H1 (cell line): Measurements from ENCODE around the gene SLIT3. TPM values are rescaled to one million over a fixed set of nuclear protein-coding genes. Genes with fewer than 3 reads are reported as not detected.

Experiments
- CTCF ChIA-PET: fragments of 300-600 bp; sonication (Branson Sonifier 250); formaldehyde crosslinking; loops from one replicate; lab custom pipeline; 2021; ENCODE audit not compliant: partially characterized antibody; lab: Charles Lee
- POLR2A ChIA-PET: fragments of 300-600 bp; sonication (Branson Sonifier 250); formaldehyde crosslinking; loops from one replicate; lab custom pipeline; 2021; ENCODE audit warnings: inconsistent platforms; ENCODE audit not compliant: partially characterized antibody; lab: Charles Lee
- DNase-seq, 2 experiments: peaks; one replicate each; pipeline versions ENCODE4 v3.0.0 to v3.0.0-alpha.2; 2010 to 2022; ENCODE audit warnings: low spot score in 2 of 2, low read depth in 1 of 2, mixed read lengths in 1 of 2
- FAIRE-seq: peaks from 2 replicates; lab custom pipeline; 2011; peaks lifted over from hg19 to GRCh38; lab: Jason Lieb, UNC
- H2AFZ ChIP-seq: 2 replicates; pipeline ENCODE4 v1.8.1; 2012; ENCODE audit warnings: low read length, inconsistent platforms
- H2AK5ac ChIP-seq: 2 replicates; pipeline ENCODE4 v1.6.1; 2013; ENCODE audit warnings: low read depth, low read length
- H2BK120ac ChIP-seq: replicated peaks from 2 replicates; pipeline ENCODE3; 2013; ENCODE audit warnings: low read depth, low read length, inconsistent platforms
- H2BK12ac ChIP-seq: 2 replicates; pipeline ENCODE4 v1.6.1; 2013; ENCODE audit warnings: low read depth, low read length
- H2BK15ac ChIP-seq: 2 replicates; pipeline ENCODE4 v1.6.1; 2013; ENCODE audit warnings: low read length
- H2BK20ac ChIP-seq: 2 replicates; pipeline ENCODE4 v1.6.1; 2013; ENCODE audit warnings: low read length
- H2BK5ac ChIP-seq: 2 replicates; pipeline ENCODE4 v1.6.1; 2013; ENCODE audit warnings: low read depth, low read length
- H3K14ac ChIP-seq: 2 replicates; pipeline ENCODE4 v1.6.1; 2013; ENCODE audit warnings: inconsistent platforms; ENCODE audit not compliant: insufficient read length
- H3K18ac ChIP-seq: 2 replicates; pipeline ENCODE4 v1.6.1; 2013; ENCODE audit warnings: low read length; ENCODE audit errors: extremely low read depth
- H3K23ac ChIP-seq: 2 replicates; pipeline ENCODE4 v1.6.1; 2013; ENCODE audit warnings: inconsistent platforms; ENCODE audit not compliant: insufficient read length
- H3K23me2 ChIP-seq: 2 replicates; pipeline ENCODE4 v1.6.1; 2013; ENCODE audit warnings: low read depth, low read length
- H3K27ac ChIP-seq: 2 replicates; pipeline ENCODE4 v1.6.1; 2011; ENCODE audit warnings: low read depth, low read length, inconsistent platforms
- H3K27me3 ChIP-seq, 4 experiments: replicated peaks in 1 of 4; 1 replicate in 1 of 4; 2 replicates in 3 of 4; pipeline versions ENCODE4 v1.6.1 to v1.8.1; 2011 to 2013; ENCODE audit warnings: low read length in 3 of 4, mild to moderate bottlenecking in 3 of 4, inconsistent platforms in 2 of 4, mixed read lengths in 2 of 4, moderate library complexity in 1 of 4; ENCODE audit not compliant: control insufficient read depth in 3 of 4, insufficient read depth in 3 of 4; ENCODE audit errors: extremely low read depth in 1 of 4
- H3K36me3 ChIP-seq, 4 experiments: 2 replicates each; pipeline versions ENCODE4 v1.6.1 to v1.8.1; 2011 to 2013; ENCODE audit warnings: mild to moderate bottlenecking in 4 of 4, low read length in 3 of 4, moderate library complexity in 2 of 4, control low read depth in 1 of 4, inconsistent platforms in 1 of 4; ENCODE audit not compliant: insufficient read depth in 4 of 4, control insufficient read depth in 2 of 4
- H3K4ac ChIP-seq: replicated peaks from 2 replicates; pipeline ENCODE3; 2013; ENCODE audit warnings: low read length, low read depth, mixed read lengths, inconsistent platforms; ENCODE audit not compliant: insufficient read length
- H3K4me1 ChIP-seq, 4 experiments: replicated peaks in 1 of 4; 1 replicate in 1 of 4; 2 replicates in 3 of 4; pipeline versions ENCODE4 v1.6.1 to v1.8.1; 2011 to 2013; ENCODE audit warnings: low read length in 3 of 4, inconsistent platforms in 2 of 4, mixed read lengths in 1 of 4; ENCODE audit not compliant: insufficient read depth in 4 of 4, control insufficient read depth in 3 of 4
- H3K4me2 ChIP-seq, 2 experiments: 2 replicates each; pipeline versions ENCODE4 v1.6.1 to v1.8.1; 2011 to 2013; ENCODE audit warnings: low read depth in 2 of 2, low read length in 2 of 2, control low read depth in 1 of 2, inconsistent platforms in 1 of 2, mild to moderate bottlenecking in 1 of 2; ENCODE audit not compliant: insufficient read depth in 1 of 2
- H3K4me3 ChIP-seq, 4 experiments: fragments of 200-600, 300-600 bp in 1 of 4; sonication (generic), shearing (Covaris generic), sonication (Bioruptor Twin) in 1 of 4; 2 replicates each; pipeline versions ENCODE4 v1.5.1 to v1.8.1; 2011 to 2016; ENCODE audit warnings: low read length in 4 of 4, low read depth in 3 of 4, control low read depth in 2 of 4, inconsistent platforms in 2 of 4, mild to moderate bottlenecking in 2 of 4, mixed read lengths in 1 of 4, moderate library complexity in 1 of 4; ENCODE audit not compliant: insufficient read depth in 2 of 4; ENCODE audit errors: extremely low read depth in 1 of 4
- H3K56ac ChIP-seq: replicated peaks from 2 replicates; pipeline ENCODE3; 2013; ENCODE audit warnings: low read depth, mild to moderate bottlenecking, mixed read lengths, low read length, inconsistent platforms; ENCODE audit not compliant: insufficient read length
- H3K79me1 ChIP-seq: 2 replicates; pipeline ENCODE4 v1.6.1; 2013; ENCODE audit warnings: low read depth, low read length, control low read depth
- H3K79me2 ChIP-seq, 2 experiments: 2 replicates each; pipeline versions ENCODE4 v1.6.1 to v1.8.1; 2012 to 2013; ENCODE audit warnings: low read length in 2 of 2, mild to moderate bottlenecking in 2 of 2, inconsistent platforms in 1 of 2; ENCODE audit not compliant: insufficient read depth in 2 of 2, control insufficient read depth in 1 of 2
- H3K9ac ChIP-seq, 4 experiments: replicated peaks in 1 of 4; 1 replicate in 1 of 4; 2 replicates in 3 of 4; pipeline versions ENCODE4 v1.6.1 to v1.8.1; 2011 to 2013; ENCODE audit warnings: low read depth in 3 of 4, low read length in 3 of 4, control low read depth in 2 of 4, mild to moderate bottlenecking in 2 of 4, moderate library complexity in 2 of 4, inconsistent platforms in 1 of 4; ENCODE audit errors: extremely low read depth in 1 of 4
- H3K9me3 ChIP-seq, 2 experiments: 2 replicates each; pipeline versions ENCODE4 v1.6.1 to v1.8.1; 2012 to 2013; ENCODE audit warnings: mild to moderate bottlenecking in 2 of 2, moderate library complexity in 2 of 2, control low read depth in 1 of 2, inconsistent platforms in 1 of 2, low read depth in 1 of 2, low read length in 1 of 2, mixed read lengths in 1 of 2; ENCODE audit not compliant: insufficient read depth in 2 of 2
- H4K20me1 ChIP-seq, 2 experiments: replicated peaks in 1 of 2; 2 replicates each; pipeline versions ENCODE3 to v1.8.1; 2011 to 2013; ENCODE audit warnings: inconsistent platforms in 2 of 2, low read length in 2 of 2, mild to moderate bottlenecking in 1 of 2; ENCODE audit not compliant: insufficient read depth in 2 of 2, control insufficient read depth in 1 of 2
- H4K5ac ChIP-seq: 2 replicates; pipeline ENCODE4 v1.6.1; 2013; ENCODE audit warnings: low read length, low read depth, mixed read lengths, inconsistent platforms; ENCODE audit not compliant: insufficient read length
- H4K8ac ChIP-seq: 2 replicates; pipeline ENCODE4 v1.8.0; 2013; ENCODE audit warnings: mild to moderate bottlenecking, moderate library complexity, low read length, inconsistent platforms; ENCODE audit not compliant: insufficient read depth; ENCODE audit errors: extremely low read depth
- H4K91ac ChIP-seq: replicated peaks from 2 replicates; pipeline ENCODE3; 2013; ENCODE audit warnings: low read length, mixed read lengths, inconsistent platforms; ENCODE audit not compliant: insufficient read length
- SP2 ChIP-seq: IDR thresholded peaks from 2 replicates; pipeline ENCODE4 v1.6.1; 2012; ENCODE audit warnings: mild to moderate bottlenecking, low read length, inconsistent platforms
- WGBS, 2 experiments: shearing (Covaris generic) in 1 of 2; methylation state at CpG; one replicate each; pipeline versions ENCODE4 v1.1.6 to v1.1.7; 2013 to 2015; ENCODE audit warnings: low lambda C conversion rate in 2 of 2, mixed read lengths in 2 of 2, inconsistent platforms in 1 of 2, low coverage in 1 of 2, missing lambda C conversion rate in 1 of 2; ENCODE audit not compliant: insufficient replicate concordance in 2 of 2, insufficient coverage in 1 of 2, insufficient read length in 1 of 2; ENCODE audit errors: extremely low coverage in 1 of 2, missing lambda C conversion rate in 1 of 2; 5-methylcytosine and 5-hydroxymethylcytosine counted together
- polyA plus RNA-seq, 7 experiments: library from polyadenylated mRNA; depleted of rRNA in 3 of 7; stranded (reverse) in 5 of 7; unstranded in 2 of 7; fragments of >200 nt in 5 of 7; fragments of 200-250 nt in 2 of 7; gene quantifications; 1 replicate in 5 of 7; 2 replicates in 1 of 7; 4 replicates in 1 of 7; pipeline versions ENCODE4 v1.2.1 to v1.2.3, GENCODE V29; 2011 to 2013; ENCODE audit warnings: missing spikeins in 2 of 7, mixed read lengths in 2 of 7
- total RNA-seq: library from RNA; stranded (reverse); fragmentation: NEBNext Ultra II Directional; extraction: Animal tissue kit (Norgen Biotek cat#: 25700); gene quantifications from 2 replicates; pipeline ENCODE4 v1.2.1, GENCODE V29; 2021

SLIT3 gene
- total and polyA plus RNA-seq, 2 of the 8 experiments (the other 6 are each of a cell fraction or from before 2014, with no cell fraction given), result 1.1 to 1.2 TPM

DNA sequence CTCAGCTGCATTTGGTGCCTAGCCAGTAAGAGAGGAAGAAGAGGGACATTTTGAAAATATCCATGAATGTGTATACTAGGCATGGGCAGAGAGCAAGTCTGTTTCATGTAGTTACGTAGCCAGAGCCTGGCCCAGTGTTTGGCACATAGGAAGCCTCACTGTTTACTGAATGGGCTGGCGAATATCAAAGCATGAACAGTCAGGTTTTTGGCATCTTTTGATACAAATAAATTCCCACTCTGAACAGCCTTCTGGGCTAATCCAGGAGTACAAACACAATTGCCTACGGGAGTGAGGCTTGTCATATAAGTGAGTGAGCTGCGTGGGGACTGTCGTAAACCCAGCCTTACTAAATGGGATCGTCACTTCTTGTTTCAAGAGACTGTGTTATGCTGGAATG, 468.6 kb downstream of the SLIT3 start:
- DNase-seq, result no peak
- no peak for FAIRE-seq
- Histone ChIP-seq H2BK5ac (no peak overlapping the region), H3K56ac (no peak overlapping the region), H3K23ac (no peak overlapping the region), H4K20me1 (peaks cover 1 to 2% of the 10 kb centered on the region in 2 experiments), H2AFZ (no peak overlapping the region), H3K18ac (no peak overlapping the region), H3K27ac (no peak overlapping the region), H2AK5ac (no peak overlapping the region), H4K5ac (no peak overlapping the region), H3K4ac (no peak overlapping the region), H3K9me3 (no peaks in the 10 kb centered on the region), H2BK15ac (no peak overlapping the region), H4K91ac (no peak overlapping the region), H3K79me2 (no peaks in the 10 kb centered on the region), H3K27me3 (peaks cover 20 to 65% (median 55%) of the 10 kb centered on the region in 4 experiments), H4K8ac (no peak overlapping the region), H3K9ac (no peak overlapping the region), H3K4me1 (peaks cover 3 to 24% (median 13%) of the 10 kb centered on the region in 4 experiments; a peak in 4 of 7 replicates), H2BK20ac (no peak overlapping the region), H2BK120ac (no peak overlapping the region), H3K4me3 (no peak overlapping the region), H3K79me1 (no peaks in the 10 kb centered on the region), H3K36me3 (no peaks in the 10 kb centered on the region), H3K23me2 (no peaks in the 10 kb centered on the region), H3K14ac (no peak overlapping the region), H3K4me2 (no peak overlapping the region), H2BK12ac (no peak overlapping the region)
- WGBS, 2 experiments, result 87% methylated on average over 6 of the region's 6 CpGs; no CpG with 5 or more reads in 1 of the 2 experiments
- TF ChIP-seq SP2, result no peak
- POLR2A ChIA-PET, result no interaction called here
- CTCF ChIA-PET, result interaction anchor here (1.3 to 1.5 kb wide), 2 partner anchors 88 to 126 kb away, joined by 3 to 5 read pairs; no protein-coding TSS in a partner anchor
